Measurements from ENCODE around the gene TP53INP2. TPM values are rescaled to one million over a fixed set of nuclear protein-coding genes. Genes with fewer than 3 reads are reported as not detected.
A peak's percentile ranks its signal among the peaks of the same experiment; 100 is the strongest.
"Not testable (repeated sequence)": the region's sequence is repeated elsewhere in the genome, so short reads cannot be mapped to it uniquely, and the experiment has no call there.

Gene TP53INP2
- total RNA-seq, 1 experiment from 2014 or later = 4.9 TPM

GRCh38 chr20:34710861-34711574 lies 6.9 kb downstream of the TP53INP2 start:
- Histone ChIP-seq H3K9me3 (replicated peaks) (no peaks in the 10 kb centered on the region), H3K27ac (no peak overlapping the region), H3K4me3 (no peak overlapping the region), H3K4me1 (peaks cover 20% of the 10 kb centered on the region), H3K36me3 (no peaks in the 10 kb centered on the region), H3K27me3 (no peaks in the 10 kb centered on the region)
- DNase-seq = no peak

- Histone ChIP-seq H3K4me3 (no peak overlapping the region), H3K4me1 (peaks cover 20% of the 10 kb centered on the region), H3K9me3 (replicated peaks) (no peaks in the 10 kb centered on the region), H3K36me3 (no peaks in the 10 kb centered on the region), H3K27ac (no peak overlapping the region), H3K27me3 (no peaks in the 10 kb centered on the region)
- DNase-seq = no peak
Measured at GRCh38 chr20:34711813-34712430, 7.8 kb downstream of the TP53INP2 start.

- no peaks in the 10 kb centered on the region for H3K27me3 ChIP-seq
- DNase-seq = no peak
- peak overlapping the region; percentile 2; the same call in 1 of the 2 replicates for H3K27ac ChIP-seq
- no peaks in the 10 kb centered on the region for H3K9me3 ChIP-seq (replicated peaks)
- H3K4me3 ChIP-seq = no peak overlapping the region
- peaks cover 20% of the 10 kb centered on the region for H3K4me1 ChIP-seq
- H3K36me3 ChIP-seq = no peaks in the 10 kb centered on the region
Measured at GRCh38 chr20:34712525-34713192, 8.5 kb downstream of the TP53INP2 start.

DNA sequence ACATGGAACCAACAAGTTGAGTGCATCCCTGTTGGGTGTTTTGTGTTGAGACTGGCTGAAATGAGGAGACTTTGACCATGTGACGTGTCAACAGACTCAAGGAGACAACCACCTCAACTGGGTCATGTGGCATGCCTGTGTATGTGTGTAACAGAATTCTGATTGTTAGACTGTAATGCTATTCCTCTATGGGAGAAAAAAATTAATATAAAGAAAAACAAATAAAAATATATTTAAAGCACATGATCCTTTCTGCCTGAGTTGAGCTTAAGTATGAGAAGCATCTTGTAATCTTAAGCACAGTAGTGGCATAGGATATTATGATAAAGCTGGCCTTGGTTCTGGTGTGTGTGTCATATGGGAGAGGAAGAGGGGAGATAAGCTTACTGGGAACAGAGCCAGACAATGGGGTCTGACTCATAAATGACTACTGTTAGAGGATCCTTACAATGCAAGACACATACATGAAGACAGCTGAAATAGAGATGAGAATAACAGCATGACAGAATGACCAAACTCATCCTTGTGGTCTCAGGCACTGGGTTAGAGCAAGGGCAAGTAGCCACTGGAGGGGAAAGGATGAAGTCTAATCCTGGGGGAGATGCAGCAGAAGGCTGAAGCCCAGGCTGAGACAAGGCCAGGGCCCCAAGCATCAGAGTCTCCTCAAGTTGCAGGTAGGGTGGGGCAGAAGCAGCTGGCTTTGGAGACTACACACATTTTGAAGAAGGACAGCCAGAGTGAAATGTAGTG lies 9.2 kb downstream of the TP53INP2 start:
- DNase-seq = peak; percentile 92 to 98
- peak overlapping the region; percentile 13 for H3K27ac ChIP-seq

DNA sequence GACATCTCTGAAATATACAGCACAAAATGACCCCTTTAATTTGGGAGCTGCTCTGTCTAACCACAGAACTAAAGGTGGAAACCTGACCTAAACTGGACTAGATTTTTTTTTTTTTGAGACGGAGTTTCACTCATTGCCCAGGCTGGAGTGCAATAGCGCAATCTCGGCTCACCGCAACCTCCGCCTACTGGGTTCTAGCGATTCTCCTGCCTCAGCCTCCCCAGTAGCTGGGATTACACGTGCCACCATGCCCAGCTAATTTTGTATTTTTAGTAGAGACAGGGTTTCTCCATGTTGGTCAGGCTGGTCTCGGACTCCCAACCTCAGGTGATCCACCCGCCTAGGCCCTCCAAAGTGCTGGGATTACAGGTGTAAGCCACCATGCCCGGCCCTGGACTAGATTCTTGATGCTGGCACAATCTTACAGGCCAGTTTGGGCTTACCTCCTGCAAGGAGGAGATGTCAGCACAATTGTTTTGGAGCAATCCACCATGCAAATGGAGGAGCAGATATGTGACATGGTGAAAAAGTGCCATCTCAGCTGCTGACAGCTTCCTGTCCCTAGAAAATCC lies 9.9 kb downstream of the TP53INP2 start:
- Histone ChIP-seq H3K27ac (peak overlapping the region; percentile 13), H3K4me1 (peaks cover 20% of the 10 kb centered on the region)
- H3K36me3 ChIP-seq; H3K27me3 ChIP-seq; H3K9me3 ChIP-seq (replicated peaks); H3K4me3 ChIP-seq; DNase-seq: not testable (repeated sequence)

More for the DNA sequence above, 9.2 kb downstream of the TP53INP2 start:
- H3K4me3 ChIP-seq = no peak overlapping the region
- no peaks in the 10 kb centered on the region for H3K27me3 ChIP-seq
- no peaks in the 10 kb centered on the region for H3K9me3 ChIP-seq (replicated peaks)
- H3K36me3 ChIP-seq = no peaks in the 10 kb centered on the region
- peaks cover 20% of the 10 kb centered on the region for H3K4me1 ChIP-seq

DNA sequence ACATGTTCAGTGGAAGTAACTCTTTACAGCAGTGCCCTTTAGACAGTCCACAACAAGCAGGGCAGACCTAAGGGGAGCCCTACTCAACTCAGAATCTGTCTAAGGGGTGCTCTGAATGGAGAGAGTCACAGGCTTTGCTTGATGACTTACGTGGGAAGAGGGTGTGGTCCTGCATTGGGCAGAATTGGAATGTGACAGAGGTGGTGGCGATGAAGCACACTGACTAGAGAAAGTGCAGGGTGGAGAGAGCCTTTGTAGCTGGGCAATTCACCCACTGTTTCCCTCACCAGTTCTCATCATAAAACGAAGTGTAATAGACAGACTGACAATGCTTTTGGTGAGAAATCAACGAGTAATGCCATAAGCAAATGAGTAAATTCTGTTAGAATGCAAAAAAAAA lies 11.2 kb downstream of the TP53INP2 start:
- Histone ChIP-seq H3K4me1 (peaks cover 20% of the 10 kb centered on the region), H3K9me3 (replicated peaks) (no peaks in the 10 kb centered on the region), H3K4me3 (no peak overlapping the region), H3K27ac (no peak overlapping the region), H3K36me3 (0 out of 2 replicates have a peak, but pooled peaks cover 4% of the 10 kb centered on the region), H3K27me3 (no peaks in the 10 kb centered on the region)
- DNase-seq = no peak

GRCh38 chr20:34716921-34717229 lies 12.7 kb downstream of the TP53INP2 start:
- H3K4me3 ChIP-seq = no peak overlapping the region
- H3K9me3 ChIP-seq (replicated peaks) = no peaks in the 10 kb centered on the region
- H3K27me3 ChIP-seq = no peaks in the 10 kb centered on the region
- H3K36me3 ChIP-seq = 0 out of 2 replicates have a peak, but pooled peaks cover 8% of the 10 kb centered on the region
- no peak overlapping the region for H3K27ac ChIP-seq
- peaks cover 20% of the 10 kb centered on the region for H3K4me1 ChIP-seq
- no peak for DNase-seq

DNA sequence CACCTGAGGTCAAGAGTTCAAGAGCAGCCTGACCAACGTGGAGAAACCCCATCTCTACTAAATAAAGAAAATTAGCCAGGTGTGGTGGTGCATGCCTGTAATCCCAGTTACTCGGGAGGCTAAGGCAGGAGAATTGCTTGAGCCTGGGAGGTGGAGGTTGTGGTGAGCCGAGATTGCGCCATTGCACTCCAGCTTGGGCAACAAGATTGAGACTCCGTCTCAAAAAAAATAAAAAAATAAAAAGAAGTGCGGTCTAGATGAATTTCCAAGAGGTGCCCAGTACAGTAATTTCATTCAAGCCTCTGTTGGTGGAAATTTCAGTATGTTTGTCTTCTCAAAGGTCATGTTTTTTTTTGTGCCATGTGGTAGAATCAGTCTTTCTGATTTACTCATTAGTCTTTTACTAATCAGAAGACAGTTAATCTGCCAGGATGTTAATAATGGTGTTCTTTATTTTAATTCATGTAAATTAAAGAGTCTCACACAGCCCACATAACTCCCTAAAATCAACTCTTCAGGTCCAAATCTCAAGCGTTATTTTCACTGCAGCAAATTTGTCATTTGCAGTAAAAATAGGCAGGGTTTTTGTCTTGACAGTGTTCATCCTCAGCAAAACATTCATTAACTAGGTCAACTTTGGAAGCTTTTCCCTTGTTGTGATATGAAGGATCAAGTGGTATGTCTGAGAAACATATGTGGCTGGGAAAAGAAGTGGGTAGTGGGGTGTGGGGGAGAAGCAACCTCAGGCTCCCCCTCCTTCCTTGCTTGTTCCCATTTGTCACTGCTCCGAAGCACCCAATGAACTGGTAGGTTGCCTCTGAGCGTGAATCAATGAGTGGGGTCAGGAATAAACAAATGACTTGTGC lies 13.3 kb downstream of the TP53INP2 start:
- DNase-seq = no peak
- Histone ChIP-seq H3K4me3 (no peak overlapping the region), H3K36me3 (peaks cover 12% of the 10 kb centered on the region; the same call in 1 of the 2 replicates), H3K9me3 (replicated peaks) (no peaks in the 10 kb centered on the region), H3K27ac (no peak overlapping the region), H3K4me1 (peaks cover 20% of the 10 kb centered on the region), H3K27me3 (no peaks in the 10 kb centered on the region)

DNA sequence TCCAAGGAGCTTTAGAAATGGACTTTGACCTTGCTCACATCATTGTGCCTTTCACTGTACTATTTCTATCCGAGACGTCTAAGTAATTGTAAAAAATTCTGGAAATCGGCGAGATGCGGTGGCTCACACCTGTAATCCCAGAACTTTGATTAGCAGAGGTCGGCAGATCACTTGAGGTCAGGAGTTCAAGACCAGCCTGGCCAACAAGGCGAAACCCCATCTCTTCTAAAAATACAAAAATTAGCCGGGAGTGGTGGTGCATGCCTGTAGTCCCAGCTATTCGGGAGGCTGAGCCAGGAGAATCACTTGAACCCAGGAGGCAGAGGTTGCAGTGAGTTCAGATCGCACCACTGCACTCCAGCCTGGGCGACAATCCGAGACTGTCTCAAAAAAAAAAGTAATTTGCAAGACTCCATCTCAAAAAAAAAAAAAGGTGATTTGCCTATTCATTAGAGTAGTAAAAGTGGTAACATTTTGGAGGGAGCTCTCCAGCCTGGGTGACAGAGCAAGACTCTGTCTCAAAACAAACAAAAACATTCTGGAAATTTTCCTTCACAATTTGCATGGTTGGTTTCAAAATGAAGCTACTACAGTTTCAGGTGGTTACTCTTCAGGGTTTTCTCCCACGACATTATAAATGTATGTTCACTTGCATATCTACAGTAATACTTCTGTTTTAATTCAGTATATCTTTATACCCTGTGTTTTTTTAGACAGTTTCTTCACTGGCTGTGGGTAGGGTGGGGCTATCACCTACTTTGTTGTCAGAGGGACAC lies 15.3 kb downstream of the TP53INP2 start:
- not testable (repeated sequence) for H3K27me3 ChIP-seq; H3K9me3 ChIP-seq (replicated peaks); H3K4me1 ChIP-seq; H3K27ac ChIP-seq; H3K4me3 ChIP-seq; DNase-seq
- H3K36me3 ChIP-seq = peaks cover 23% of the 10 kb centered on the region

DNA sequence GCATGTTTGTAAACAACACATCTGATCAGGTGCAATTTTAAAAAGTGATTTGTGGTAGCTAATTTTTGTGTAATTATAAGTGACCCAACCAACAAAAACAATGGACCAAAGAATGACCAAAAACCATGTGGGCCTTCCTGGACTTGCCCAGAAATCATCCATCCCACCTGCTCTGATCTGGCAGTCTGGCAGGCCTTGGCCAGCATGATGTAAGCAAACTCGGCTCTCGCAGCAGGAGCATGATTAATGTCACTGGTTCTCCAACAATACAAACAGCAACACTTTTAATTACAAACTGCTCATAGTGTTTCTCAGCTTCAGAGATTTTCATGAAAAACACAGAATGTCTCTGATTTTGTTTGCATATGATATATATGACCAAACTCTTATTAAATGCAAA lies 16.1 kb downstream of the TP53INP2 start:
- no peaks in the 10 kb centered on the region for H3K27me3 ChIP-seq

GRCh38 chr20:34722560-34722959 lies 18.4 kb downstream of the TP53INP2 start:
- H3K4me1 ChIP-seq; H3K9me3 ChIP-seq (replicated peaks); H3K4me3 ChIP-seq; H3K27me3 ChIP-seq; H3K27ac ChIP-seq; DNase-seq: not testable (repeated sequence)
- peaks cover 46% of the 10 kb centered on the region for H3K36me3 ChIP-seq

More for the DNA sequence above, 16.1 kb downstream of the TP53INP2 start:
- Histone ChIP-seq H3K9me3 (replicated peaks) (no peaks in the 10 kb centered on the region), H3K4me1 (no peaks in the 10 kb centered on the region), H3K36me3 (peaks cover 29% of the 10 kb centered on the region), H3K27ac (no peak overlapping the region), H3K4me3 (no peak overlapping the region)
- DNase-seq = no peak

GRCh38 chr20:34724172-34724571 lies 20.0 kb downstream of the TP53INP2 start:
- no peak for DNase-seq
- Histone ChIP-seq H3K36me3 (peaks cover 46% of the 10 kb centered on the region), H3K27me3 (no peaks in the 10 kb centered on the region), H3K9me3 (replicated peaks) (no peaks in the 10 kb centered on the region), H3K27ac (no peak overlapping the region), H3K4me3 (no peak overlapping the region), H3K4me1 (no peaks in the 10 kb centered on the region)

DNA sequence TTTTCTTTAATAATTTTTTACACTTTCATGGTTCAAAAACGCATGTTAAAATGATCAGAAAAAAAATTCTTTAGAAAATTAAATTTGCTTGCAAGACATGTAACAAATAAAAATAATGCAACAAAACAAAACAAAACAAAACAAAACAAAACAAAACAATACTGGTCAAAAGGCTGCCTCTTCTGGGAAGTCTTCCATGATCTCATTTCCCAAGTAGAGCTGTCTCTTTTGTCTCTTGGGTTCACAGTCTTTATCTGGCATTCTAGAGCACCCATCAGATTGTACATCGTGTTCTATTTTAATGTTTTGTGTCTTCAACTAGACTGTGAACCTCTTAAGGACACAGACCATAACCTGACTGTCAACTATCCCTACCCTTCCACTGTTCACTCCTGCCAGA lies 25.3 kb downstream of the TP53INP2 start:
- H3K36me3 ChIP-seq = peaks cover 30% of the 10 kb centered on the region
- DNase-seq = no peak
- no peaks in the 10 kb centered on the region for H3K4me1 ChIP-seq
- no peaks in the 10 kb centered on the region for H3K27me3 ChIP-seq
- H3K4me3 ChIP-seq = no peak overlapping the region
- H3K9me3 ChIP-seq (replicated peaks) = no peaks in the 10 kb centered on the region
- H3K27ac ChIP-seq = no peak overlapping the region
